GM20000 (cell line): ENCODE data around the gene STRA8.

Experiments
- DNase-seq: peaks from one replicate; pipeline ENCODE4 v3.0.0; 2012; ENCODE audit warnings: low spot score
- TF ChIP-seq, protein P1 (sequence below): IDR thresholded peaks from 2 replicates; pipeline ENCODE4 v1.5.1; 2012; ENCODE audit warnings: mild to moderate bottlenecking, control low read depth; ENCODE audit errors: extremely low read depth, missing control alignments

STRA8 gene

DNA sequence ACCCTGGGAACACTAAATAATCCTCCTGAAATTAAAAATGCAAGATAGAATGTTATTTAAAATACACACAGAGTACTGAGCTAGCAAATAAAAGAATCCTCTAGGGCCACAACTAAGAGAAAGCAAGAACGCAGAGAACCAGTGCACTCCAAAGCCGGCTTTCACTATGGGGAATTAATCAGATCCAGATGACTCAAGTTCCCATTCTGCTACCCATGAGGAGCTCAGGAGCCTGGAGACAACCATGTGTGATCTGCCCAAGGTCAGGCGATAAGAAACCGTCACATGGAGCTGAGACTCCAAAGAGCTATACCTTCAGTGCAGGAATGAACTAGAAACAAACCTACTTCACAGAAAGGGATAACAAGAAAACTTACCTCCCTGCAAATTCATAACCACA lies 43.7 kb upstream of the STRA8 start:
- TF ChIP-seq, protein P1, sequence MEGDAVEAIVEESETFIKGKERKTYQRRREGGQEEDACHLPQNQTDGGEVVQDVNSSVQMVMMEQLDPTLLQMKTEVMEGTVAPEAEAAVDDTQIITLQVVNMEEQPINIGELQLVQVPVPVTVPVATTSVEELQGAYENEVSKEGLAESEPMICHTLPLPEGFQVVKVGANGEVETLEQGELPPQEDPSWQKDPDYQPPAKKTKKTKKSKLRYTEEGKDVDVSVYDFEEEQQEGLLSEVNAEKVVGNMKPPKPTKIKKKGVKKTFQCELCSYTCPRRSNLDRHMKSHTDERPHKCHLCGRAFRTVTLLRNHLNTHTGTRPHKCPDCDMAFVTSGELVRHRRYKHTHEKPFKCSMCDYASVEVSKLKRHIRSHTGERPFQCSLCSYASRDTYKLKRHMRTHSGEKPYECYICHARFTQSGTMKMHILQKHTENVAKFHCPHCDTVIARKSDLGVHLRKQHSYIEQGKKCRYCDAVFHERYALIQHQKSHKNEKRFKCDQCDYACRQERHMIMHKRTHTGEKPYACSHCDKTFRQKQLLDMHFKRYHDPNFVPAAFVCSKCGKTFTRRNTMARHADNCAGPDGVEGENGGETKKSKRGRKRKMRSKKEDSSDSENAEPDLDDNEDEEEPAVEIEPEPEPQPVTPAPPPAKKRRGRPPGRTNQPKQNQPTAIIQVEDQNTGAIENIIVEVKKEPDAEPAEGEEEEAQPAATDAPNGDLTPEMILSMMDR, result no peak
- DNase-seq, result no peak

DNA sequence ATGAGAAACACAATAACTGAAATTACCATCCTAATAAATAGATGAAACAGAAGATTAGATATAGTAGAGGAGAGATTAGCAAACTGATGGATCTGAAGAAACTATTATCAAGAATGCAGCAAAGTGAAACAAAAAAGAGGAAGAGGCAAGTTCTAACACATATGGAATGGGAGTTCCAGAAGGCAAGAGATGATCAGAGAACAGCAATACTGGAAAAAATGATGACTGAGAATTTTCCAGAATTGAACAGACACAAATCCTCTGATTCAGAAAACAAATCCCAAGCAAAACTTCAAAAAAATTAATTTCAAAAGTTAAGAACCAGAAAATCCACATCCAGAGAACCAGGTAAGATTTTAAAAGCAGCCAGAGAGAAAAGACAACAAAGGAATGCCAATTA lies 42.9 kb upstream of the STRA8 start:
- no peak for DNase-seq
- TF ChIP-seq, protein P1, result no peak

DNA sequence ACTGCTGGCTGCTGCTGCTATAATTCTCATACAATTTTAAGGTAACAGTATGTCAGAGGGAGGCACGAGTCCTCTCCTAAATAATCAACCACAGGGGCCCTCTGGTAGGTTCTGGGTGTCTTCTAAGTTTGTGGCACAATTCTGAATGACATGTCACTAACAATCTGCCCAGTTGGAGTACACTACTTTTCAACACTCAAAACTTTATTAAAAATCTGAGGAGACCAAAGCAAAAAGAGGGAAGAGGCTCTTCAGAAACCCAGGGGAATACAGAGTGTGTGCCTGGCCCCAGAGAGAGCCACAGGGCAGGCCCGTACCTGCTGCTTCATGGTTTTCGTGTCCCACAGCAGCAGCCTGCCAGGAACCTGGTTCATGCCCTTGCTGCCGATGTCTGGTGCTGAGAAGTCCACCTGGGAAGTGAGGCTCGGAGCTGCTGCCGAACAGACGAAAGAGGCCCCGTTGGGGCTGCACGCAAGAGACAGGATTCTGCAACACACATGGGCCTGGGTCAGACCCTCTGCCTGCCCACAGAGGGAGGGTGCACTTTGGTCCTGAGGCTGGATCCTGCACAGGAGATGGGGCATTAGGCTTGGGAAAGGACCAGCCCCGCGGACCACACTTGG lies 40.6 kb upstream of the STRA8 start:
- TF ChIP-seq, protein P1, result no peak
- no peak for DNase-seq

DNA sequence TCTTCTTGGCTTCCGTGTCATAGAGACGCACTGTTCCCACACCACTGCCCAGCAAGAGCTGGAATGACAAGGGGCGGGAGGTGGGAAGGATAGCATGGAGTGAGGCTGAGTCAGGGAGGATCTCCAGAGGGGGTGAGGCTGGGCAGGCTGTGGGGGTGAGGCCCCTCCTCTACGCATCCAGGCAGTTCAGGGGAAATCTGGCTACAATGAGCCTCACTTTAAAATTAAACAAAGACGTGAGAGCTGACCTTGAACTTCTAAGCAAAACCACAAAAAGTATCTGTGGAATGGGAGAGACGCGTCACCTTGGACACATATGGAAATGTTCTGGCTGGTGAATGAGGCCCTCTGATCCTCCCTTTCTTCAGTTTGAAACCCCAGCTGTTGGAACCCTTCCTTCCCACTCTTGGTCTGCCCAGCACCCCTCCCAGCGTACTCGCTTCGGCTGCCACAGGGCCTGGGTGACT lies 40.0 kb upstream of the STRA8 start:
- no peak for DNase-seq
- TF ChIP-seq, protein P1, result no peak

DNA sequence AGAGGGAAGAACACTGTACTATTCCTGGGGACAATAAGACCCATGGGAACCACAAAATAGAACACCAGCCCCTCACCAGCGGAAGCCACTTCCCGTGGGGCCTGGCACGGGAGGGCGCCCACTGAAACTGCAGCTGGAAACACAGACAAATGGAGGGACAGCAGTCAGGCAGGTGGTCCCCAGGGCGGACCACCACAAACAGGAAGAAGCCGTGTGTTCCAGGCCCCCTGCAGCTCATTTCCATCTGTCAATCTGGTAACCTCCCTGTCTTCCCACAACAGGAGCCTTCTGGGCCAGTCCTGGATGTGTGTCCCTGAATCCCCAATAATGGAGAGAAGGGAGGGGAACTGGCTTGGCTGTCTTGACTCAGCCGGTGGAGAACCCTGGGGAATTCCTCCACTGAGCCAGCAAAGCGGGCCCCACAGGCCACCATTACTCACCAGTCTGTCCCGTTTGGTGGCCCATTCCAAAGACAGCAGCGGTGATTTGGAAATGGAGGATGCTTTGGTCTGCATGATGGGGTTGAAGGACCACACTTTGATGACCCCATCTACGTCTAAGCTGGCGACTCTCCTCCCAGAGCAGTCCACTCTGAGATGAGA lies 39.0 kb upstream of the STRA8 start:
- DNase-seq, result no peak
- TF ChIP-seq, protein P1, result no peak

DNA sequence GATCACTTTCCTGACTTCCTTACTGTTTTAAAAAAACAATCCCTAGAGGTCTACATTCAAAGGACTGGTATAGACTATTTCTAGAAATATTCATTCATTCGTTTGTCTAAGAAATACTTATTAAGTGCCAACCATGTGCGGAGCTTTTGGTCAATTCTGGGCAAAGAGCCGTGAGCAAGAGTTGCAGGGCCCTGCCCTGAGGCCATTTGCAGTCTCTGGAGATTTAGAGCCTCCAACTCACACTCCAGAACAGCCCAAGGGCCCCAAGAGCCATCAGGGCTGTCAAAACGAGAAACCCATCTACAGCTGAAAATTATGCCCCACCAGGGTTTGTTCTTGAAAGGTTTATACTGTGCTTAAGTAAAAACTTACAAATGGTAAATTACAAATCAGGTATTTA lies 38.5 kb upstream of the STRA8 start:
- DNase-seq, result no peak
- TF ChIP-seq, protein P1, result no peak

DNA sequence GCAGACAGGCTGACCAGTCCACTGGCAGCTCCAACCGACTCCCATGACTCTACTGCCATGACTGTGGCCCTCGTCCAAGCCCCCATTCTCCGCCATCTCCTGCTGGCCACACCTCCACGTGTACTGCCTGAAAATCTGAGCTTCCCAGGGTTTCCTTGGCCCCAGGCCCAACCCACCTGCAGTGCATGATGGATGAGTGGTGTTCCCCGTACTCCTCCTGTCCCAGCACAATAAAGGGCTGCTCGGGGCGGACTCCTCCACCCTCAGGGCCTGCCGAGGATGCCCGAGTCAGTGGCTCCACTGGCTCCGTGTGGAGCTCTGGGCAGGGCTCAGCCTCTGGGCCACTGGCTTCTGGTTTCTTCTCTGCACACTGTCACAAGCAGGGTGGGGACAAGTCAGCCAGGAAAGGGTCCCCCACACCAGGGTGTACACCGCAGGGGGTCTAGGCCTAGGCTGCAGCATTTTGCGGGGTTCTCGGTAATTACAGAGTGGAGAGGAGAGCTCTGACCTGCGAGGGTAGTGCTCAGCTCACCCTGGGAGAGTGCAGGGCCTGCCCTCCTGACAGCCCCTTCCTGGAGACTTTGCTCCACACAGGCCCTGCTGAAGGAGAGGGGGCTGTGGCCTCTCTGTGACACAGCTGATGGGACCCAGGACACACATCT lies 37.5 kb upstream of the STRA8 start:
- TF ChIP-seq, protein P1, result no peak
- DNase-seq, result no peak
